Duodenal mucosa (tissue), 2 donors: Measurements from ENCODE around the gene L1TD1.
"Not testable (repeated sequence)": the region's sequence is repeated elsewhere in the genome, so short reads cannot be mapped to it uniquely, and the experiment has no call there.

ENCODE experiments used
- H3K27ac ChIP-seq: one replicate; pipeline ENCODE4 v1.7.0; 2013; ENCODE audit warnings: low read depth, low read length
- H3K27me3 ChIP-seq, 2 donors: one replicate each; pipeline ENCODE4 v1.7.0; 2013; ENCODE audit warnings: low read length in 2 of 2, control low read depth in 1 of 2; ENCODE audit not compliant: insufficient read depth in 2 of 2, control insufficient read depth in 1 of 2
- H3K36me3 ChIP-seq, 2 donors: one replicate each; pipeline ENCODE4 v1.7.0; 2013; ENCODE audit warnings: low read length in 2 of 2, control low read depth in 1 of 2; ENCODE audit not compliant: insufficient read depth in 2 of 2, control insufficient read depth in 1 of 2
- H3K4me1 ChIP-seq, 2 donors: one replicate each; pipeline ENCODE4 v1.7.0; 2013; ENCODE audit warnings: low read length in 2 of 2, control low read depth in 1 of 2; ENCODE audit not compliant: insufficient read depth in 2 of 2, control insufficient read depth in 1 of 2
- H3K4me3 ChIP-seq, 2 donors: one replicate each; pipeline ENCODE4 v1.7.0; 2013; ENCODE audit warnings: low read length in 2 of 2, low read depth in 1 of 2
- H3K9ac ChIP-seq, 2 donors: one replicate each; pipeline ENCODE4 v1.7.0; 2013; ENCODE audit warnings: low read length in 2 of 2, low read depth in 1 of 2
- H3K9me3 ChIP-seq, 2 donors: one replicate each; pipeline ENCODE4 v1.7.0; 2013; ENCODE audit warnings: low read length in 2 of 2, control low read depth in 1 of 2; ENCODE audit not compliant: control insufficient read depth in 1 of 2

Gene L1TD1

DNA sequence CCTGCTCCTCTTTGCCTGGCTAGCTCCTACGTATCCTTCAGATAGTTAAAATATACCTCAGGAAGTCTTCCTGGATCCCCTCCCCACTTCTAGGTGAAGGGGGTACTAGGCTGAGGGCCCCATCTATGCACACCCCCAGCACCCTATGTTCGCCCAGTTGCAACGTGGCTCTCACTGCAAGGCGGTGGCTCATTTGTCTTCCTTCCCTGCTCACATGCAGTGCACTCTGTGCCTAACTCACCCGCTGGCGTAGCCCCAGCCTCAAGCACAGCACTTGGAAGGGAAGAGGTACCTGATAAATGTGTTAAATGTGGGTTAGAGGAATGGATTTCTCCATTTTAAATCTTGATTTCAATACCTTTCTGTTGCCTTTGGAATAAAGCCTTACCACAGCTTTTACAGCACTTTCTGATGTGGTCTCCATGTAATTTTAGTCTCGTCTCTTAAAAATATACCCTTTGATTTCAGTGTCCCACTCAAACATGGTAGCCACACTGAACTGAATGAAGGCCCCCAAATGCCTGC lies 39.3 kb downstream of the L1TD1 start:
- Histone ChIP-seq H3K4me3 (no peak overlapping the region), H3K27me3 (no peaks in the 10 kb centered on the region), H3K27ac (no peak overlapping the region), H3K4me1 (no peaks in the 10 kb centered on the region), H3K36me3 (no peaks in the 10 kb centered on the region), H3K9me3 (no peaks in the 10 kb centered on the region), H3K9ac (no peak overlapping the region)

DNA sequence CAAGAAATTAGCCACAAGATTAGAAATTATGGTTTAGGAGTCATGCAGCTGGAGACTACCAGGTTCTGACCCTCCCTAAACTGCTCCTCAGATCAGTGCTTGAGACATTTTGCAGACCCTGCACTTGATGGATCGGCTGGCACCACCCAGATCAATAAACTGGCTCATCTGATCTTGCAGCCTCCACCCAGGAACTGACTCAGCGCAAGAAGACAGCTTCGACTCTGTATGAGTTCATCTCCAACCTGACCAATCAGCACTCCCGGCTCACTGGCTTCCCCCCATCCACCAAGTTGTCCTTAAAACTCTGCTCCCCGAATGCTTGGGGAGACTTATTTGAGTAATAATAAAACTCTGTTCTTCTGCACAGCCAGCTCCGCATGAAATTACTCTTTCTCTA lies 40.0 kb downstream of the L1TD1 start:
- H3K36me3 ChIP-seq = no peaks in the 10 kb centered on the region
- no peaks in the 10 kb centered on the region for H3K9me3 ChIP-seq
- H3K27me3 ChIP-seq = no peaks in the 10 kb centered on the region
- H3K4me1 ChIP-seq = no peaks in the 10 kb centered on the region
- H3K27ac ChIP-seq = no peak overlapping the region
- no peak overlapping the region for H3K4me3 ChIP-seq
- H3K9ac ChIP-seq = no peak overlapping the region

DNA sequence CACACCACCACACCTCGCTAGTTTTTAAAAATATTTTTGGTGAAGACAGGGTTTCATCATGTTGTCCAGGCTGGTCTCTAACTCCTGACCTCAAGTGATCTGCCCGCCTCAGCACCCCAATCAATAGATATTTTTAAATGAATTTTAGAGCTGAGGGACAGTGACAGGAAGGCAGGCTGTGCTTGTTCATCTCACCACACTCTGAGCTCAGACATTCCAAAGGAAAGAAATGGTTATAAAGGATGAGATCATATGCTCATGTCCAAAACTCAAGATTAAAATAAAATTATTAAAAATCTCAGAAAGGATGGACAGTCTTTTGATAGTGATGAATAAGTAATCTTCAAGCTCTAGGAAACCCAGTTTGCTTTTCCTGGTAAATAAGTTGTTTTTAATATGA lies 40.9 kb downstream of the L1TD1 start:
- no peak overlapping the region for H3K4me3 ChIP-seq
- H3K27ac ChIP-seq = no peak overlapping the region
- no peaks in the 10 kb centered on the region for H3K36me3 ChIP-seq
- H3K9me3 ChIP-seq = no peaks in the 10 kb centered on the region
- no peaks in the 10 kb centered on the region for H3K4me1 ChIP-seq
- H3K27me3 ChIP-seq = no peaks in the 10 kb centered on the region
- H3K9ac ChIP-seq = no peak overlapping the region

DNA sequence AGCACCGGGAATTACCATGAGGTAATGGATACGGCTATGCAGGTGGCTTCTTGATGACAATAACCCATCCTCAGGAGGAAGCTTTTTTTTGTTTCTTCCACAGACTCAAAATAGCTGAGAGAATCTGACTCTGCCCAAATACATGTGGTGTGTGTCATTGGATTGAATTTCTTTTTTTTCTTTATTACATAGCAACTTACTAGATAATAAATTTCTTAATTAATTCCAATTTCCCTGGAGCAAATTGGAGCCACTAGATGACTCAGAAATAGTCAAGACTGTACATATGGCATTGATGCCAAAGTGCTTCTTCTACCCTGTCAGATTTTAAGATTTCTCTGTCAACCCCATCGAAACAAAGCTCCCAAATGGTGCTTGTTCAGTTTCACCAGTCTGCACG lies 42.7 kb downstream of the L1TD1 start:
- no peaks in the 10 kb centered on the region for H3K36me3 ChIP-seq
- H3K27ac ChIP-seq = no peak overlapping the region
- H3K9me3 ChIP-seq = no peaks in the 10 kb centered on the region
- H3K4me3 ChIP-seq = no peak overlapping the region
- no peaks in the 10 kb centered on the region for H3K4me1 ChIP-seq
- H3K9ac ChIP-seq = no peak overlapping the region
- no peaks in the 10 kb centered on the region for H3K27me3 ChIP-seq

DNA sequence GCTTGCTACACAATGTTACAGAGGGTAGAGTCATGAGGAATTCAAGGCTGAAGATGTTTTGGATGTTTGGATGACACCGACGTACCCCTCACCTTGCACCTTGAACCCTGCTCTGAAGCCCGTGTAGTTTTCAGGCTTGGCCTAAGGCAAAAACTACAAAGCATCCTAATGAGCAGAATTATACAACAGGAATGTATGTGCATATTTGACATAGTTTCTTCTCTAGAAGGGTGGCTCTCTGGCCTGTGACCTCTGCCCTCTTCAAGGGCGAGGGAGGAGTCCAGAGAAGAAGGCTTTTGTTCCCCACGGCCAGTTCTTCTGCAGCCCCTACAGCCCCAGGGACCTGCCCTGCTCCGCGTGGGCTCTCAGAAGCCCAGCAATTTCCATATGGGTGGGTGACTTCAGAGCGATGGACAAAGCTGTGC lies 43.3 kb downstream of the L1TD1 start:
- Histone ChIP-seq H3K4me3 (no peak overlapping the region), H3K27me3 (no peaks in the 10 kb centered on the region), H3K9ac (no peak overlapping the region), H3K36me3 (no peaks in the 10 kb centered on the region), H3K9me3 (no peaks in the 10 kb centered on the region), H3K4me1 (no peaks in the 10 kb centered on the region), H3K27ac (no peak overlapping the region)

DNA sequence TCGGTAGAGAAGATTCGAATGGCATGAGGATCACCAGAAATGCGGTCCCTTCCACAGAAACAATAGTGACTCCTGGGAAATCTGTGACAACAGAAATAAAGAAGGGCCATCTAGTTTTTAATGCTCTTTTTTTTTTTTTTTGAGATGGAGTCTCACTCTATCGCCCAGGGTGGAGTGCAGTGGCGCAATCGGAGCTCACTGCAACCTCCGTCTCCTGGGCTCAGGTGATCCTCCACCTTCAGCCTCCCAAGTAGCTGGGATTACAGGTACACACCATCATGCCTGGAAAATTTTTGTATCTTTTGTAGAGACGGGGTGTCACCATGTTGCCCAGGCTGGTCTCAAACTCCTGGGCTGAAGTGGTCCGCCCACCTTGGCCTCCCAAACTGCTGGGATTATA lies 43.9 kb downstream of the L1TD1 start:
- Histone ChIP-seq H3K36me3 (no peaks in the 10 kb centered on the region), H3K9ac (no peak overlapping the region), H3K27me3 (no peaks in the 10 kb centered on the region), H3K27ac (no peak overlapping the region), H3K9me3 (no peaks in the 10 kb centered on the region), H3K4me1 (no peaks in the 10 kb centered on the region), H3K4me3 (no peak overlapping the region)

DNA sequence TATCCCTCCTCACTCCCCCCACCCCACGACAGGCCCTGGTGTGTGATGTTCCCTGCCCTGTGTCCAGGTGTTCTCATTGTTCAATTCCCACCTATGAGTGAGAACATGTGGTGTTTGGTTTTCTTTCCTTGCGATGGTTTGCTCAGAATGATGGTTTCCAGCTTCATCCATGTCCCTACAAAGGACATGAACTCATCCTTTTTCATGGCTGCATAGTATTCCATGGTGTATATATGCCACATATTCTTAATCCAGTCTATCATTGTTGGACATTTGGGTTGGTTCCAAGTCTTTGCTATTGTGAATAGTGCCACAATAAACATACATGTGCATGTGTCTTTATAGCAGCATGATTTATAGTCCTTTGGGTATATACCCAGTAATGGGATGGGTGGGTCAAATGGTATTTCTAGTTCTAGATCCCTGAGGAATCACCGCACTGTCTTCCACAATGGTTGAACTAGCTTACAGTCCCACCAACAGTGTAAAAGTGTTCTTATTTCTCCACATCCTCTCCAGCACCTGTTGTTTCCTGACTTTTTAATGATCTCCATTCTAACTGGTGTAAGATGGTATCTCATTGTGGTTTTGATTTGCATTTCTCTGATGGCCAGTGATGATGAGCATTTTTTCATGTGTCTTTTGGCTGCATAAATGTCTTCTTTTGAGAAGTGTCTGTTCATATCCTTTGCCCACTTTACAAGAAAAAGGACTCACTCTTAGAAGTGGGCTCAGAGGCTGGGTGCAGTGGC lies 45.2 kb downstream of the L1TD1 start:
- not testable (repeated sequence) for H3K9ac ChIP-seq

DNA sequence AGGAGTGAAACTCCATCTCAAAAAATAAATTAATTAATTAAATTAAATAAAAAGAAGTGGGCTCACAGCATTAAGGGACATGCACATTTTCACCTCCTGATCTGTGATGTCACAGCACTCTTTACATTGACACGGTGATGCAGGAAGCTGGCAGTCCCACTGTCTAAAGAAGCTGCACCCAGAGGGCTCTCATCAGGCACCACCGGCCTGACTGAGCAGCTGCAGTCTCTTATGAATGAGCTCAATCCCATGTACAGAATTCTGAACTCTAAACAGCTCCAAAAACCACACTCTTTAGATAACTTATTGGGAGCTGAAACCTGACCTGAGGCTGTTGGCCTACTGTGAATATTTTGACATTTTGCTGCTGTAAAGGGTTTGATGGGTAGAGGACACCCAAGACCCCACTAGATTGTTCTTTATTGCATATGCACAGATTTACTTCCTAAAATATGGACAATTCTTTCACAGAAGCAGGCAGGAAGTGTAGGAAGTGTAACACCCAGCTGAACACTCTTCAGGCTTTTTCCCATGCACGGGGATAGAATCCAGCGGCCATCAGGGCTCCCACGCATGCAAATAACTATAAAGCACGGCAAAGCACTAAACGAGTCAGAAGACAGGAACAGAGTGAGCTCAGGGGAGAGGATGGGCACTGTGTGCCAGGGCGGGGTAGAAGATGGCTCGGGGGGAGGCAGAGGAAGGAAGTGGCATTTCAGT lies 46.2 kb downstream of the L1TD1 start:
- no peaks in the 10 kb centered on the region for H3K27me3 ChIP-seq
- no peaks in the 10 kb centered on the region for H3K4me1 ChIP-seq
- H3K9me3 ChIP-seq = no peaks in the 10 kb centered on the region
- H3K36me3 ChIP-seq = no peaks in the 10 kb centered on the region
- H3K4me3 ChIP-seq = no peak overlapping the region
- H3K9ac ChIP-seq = no peak overlapping the region
- H3K27ac ChIP-seq = no peak overlapping the region

More for the DNA sequence above, 45.2 kb downstream of the L1TD1 start:
- not testable (repeated sequence) for H3K36me3 ChIP-seq, H3K27me3 ChIP-seq, H3K9me3 ChIP-seq, H3K4me3 ChIP-seq, H3K4me1 ChIP-seq, H3K27ac ChIP-seq

DNA sequence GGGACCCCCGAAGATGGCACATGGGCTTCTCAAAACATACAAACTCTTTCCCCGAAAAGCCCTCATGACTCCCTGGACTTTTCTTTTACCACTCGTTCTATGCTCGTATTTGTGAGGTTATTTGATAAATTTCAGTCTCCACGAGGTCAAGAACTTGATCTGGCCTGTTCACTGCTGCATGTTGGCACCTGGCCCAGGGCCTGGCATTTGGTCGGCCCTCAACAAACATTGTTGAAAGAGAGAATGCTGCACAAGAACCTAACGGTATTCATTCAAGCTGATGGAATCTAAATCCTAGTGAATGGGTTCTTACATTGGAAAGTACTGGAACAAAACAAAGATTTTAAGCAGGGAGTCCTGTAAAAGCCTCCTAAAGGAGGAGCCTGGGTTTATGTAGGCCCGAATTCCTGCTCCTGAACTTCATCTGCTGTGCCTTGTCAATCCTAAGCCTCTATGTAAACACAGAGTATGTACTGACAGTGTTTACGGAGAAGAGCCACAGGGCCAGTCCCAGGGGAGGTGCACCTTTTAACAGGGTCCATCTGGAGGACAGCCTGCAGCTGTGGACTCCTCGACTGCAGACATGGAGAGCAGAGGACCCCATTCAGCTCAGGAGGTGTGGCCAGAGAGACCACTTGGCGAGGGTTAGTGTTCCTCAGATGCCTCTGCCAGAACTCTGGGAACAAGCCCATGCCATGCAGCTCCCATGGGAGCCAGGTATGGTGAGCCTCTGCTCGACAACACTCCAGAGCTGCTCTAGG lies 46.9 kb downstream of the L1TD1 start:
- Histone ChIP-seq H3K4me1 (no peaks in the 10 kb centered on the region), H3K36me3 (no peaks in the 10 kb centered on the region), H3K27me3 (no peaks in the 10 kb centered on the region), H3K9me3 (no peaks in the 10 kb centered on the region), H3K4me3 (no peak overlapping the region), H3K9ac (no peak overlapping the region), H3K27ac (no peak overlapping the region)

DNA sequence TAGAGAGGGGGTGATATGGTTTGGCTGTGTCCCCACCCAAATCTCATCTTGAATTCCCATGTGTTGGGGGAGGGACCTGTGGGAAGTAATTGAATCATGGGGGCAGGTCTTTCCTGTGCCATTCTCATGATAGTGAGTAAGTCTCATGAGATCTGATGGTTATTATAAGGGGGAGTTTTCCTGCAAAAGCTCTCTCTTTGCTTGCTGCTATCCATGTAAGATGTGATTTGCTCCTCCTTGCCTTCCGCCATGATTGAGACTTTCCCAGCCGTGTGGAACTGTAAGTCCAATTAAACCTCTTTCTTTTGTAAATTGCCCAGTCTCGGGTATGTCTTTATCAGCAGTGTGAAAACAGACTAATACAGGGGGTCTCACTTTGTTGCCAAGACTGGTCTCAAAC lies 49.7 kb downstream of the L1TD1 start:
- not testable (repeated sequence) for H3K27me3 ChIP-seq, H3K9me3 ChIP-seq, H3K27ac ChIP-seq, H3K36me3 ChIP-seq, H3K4me1 ChIP-seq, H3K9ac ChIP-seq, H3K4me3 ChIP-seq
